A673 (cell line): Measurements from ENCODE around the gene CACHD1.

Source experiments
- CTCF ChIP-seq: fragments of 300-800, 200-600 bp; sonication (generic); conservative IDR thresholded peaks from 2 replicates; pipeline ENCODE4 v1.5.1; 2017; ENCODE audit warnings: low read depth, mild to moderate bottlenecking, antibody characterized with exemption, low read length, moderate library complexity, mixed read lengths
- EZH2 ChIP-seq: fragments of 200-600 bp; sonication (generic); IDR thresholded peaks from 2 replicates; pipeline ENCODE4 v1.6.1; 2017; ENCODE audit warnings: borderline replicate concordance, low read depth, mild to moderate bottlenecking, mixed read lengths, antibody characterized with exemption, low read length; ENCODE audit not compliant: poor library complexity, severe bottlenecking

- no peak for TF ChIP-seq EZH2
- TF ChIP-seq CTCF, result no peak
Measured at GRCh38 chr1:64505232-64505943, 35.5 kb downstream of the CACHD1 start.
